ENCODE measurements around the gene TAF6L. TPM values are rescaled to one million over a fixed set of nuclear protein-coding genes. Genes with fewer than 3 reads are reported as not detected.

Gene TAF6L
- total RNA-seq, 6 donors from 2014 or later: 16.7 to 51.3 (median 27.0) TPM

GRCh38 chr11:62752177-62752785 is 18.9 kb upstream of the TAF6L start:
- Histone ChIP-seq H3K4me3 (no peak overlapping the region), H3K36me3 (peaks cover 0 to 17% (median 4%) of the 10 kb centered on the region in 4 donors), H3K27ac (peak overlapping the region in 3 of 4 donors; percentile 87 to 91 (median 91)), H3K4me1 (peaks cover 16 to 30% (median 22%) of the 10 kb centered on the region in 4 donors), H3K9me3 (no peaks in the 10 kb centered on the region), H3K27me3 (no peaks in the 10 kb centered on the region)
- WGBS, 2 donors: 95 to 100% methylated on average over 11 to 14 of the region's 14 CpGs
- TF ChIP-seq EP300 (IDR thresholded peaks at IDR 0.05): no peak
- no peak for TF ChIP-seq CTCF (IDR thresholded peaks at IDR 0.05)
- no peak for TF ChIP-seq POLR2AphosphoS5 (IDR thresholded peaks at IDR 0.05)
- no peak for TF ChIP-seq POLR2A (IDR thresholded peaks at IDR 0.05)
- ATAC-seq (ENCODE audit: low FRiP score in 2 of 2): no peak
- DNase-seq: no peak

- Histone ChIP-seq H3K27me3 (no peaks in the 10 kb centered on the region), H3K36me3 (peaks cover 0 to 17% (median 4%) of the 10 kb centered on the region in 4 donors), H3K27ac (peak overlapping the region; percentile 85 to 91 (median 89))
Observed at GRCh38 chr11:62752994-62753735, 18.0 kb upstream of the TAF6L start.

GRCh38 chr11:62753736-62754603 is 17.2 kb upstream of the TAF6L start, which contains the start of gene ZBTB3:
TSS of gene ZBTB3 (minus strand) at chr11:62754160. CDS start at chr11:62753664, 496 bp downstream.
- DNase-seq (peak; percentile 91 to 99), ATAC-seq (ENCODE audit: low FRiP score in 2 of 2) (peak; percentile 99 to 100)
- peak within 1 kb of the TSS; percentile 18 to 68 (median 58) for H3K4me3 ChIP-seq
- H3K36me3 ChIP-seq: peaks cover 0 to 16% (median 4%) of the 10 kb centered on the region in 4 donors
- H3K27me3 ChIP-seq: no peaks in the 10 kb centered on the region
- TF ChIP-seq EP300 (IDR thresholded peaks at IDR 0.05) (no peak), POLR2AphosphoS5 (IDR thresholded peaks at IDR 0.05) (peak; percentile 83 to 97), CTCF (IDR thresholded peaks at IDR 0.05) (peak in 3 of 6 experiments; percentile 4 to 53 (median 16)), POLR2A (IDR thresholded peaks at IDR 0.05) (peak in 2 of 4 donors; percentile 77 to 91)
- 0 to 1% methylated on average over 41 to 47 of the region's 47 CpGs for WGBS, 2 donors
- no peaks in the 10 kb centered on the region for H3K9me3 ChIP-seq
- peaks cover 16 to 30% (median 22%) of the 10 kb centered on the region in 4 donors for H3K4me1 ChIP-seq
- H3K27ac ChIP-seq: peak within 1 kb of the TSS; percentile 85 to 91 (median 89)

More at GRCh38 chr11:62752994-62753735, 18.0 kb upstream of the TAF6L start:
- Histone ChIP-seq H3K4me1 (peaks cover 16 to 30% (median 22%) of the 10 kb centered on the region in 4 donors), H3K9me3 (no peaks in the 10 kb centered on the region), H3K4me3 (peak overlapping the region; percentile 18 to 68 (median 58))
- 74 to 88% methylated on average over 9 to 15 of the region's 15 CpGs for WGBS, 2 donors
- ATAC-seq (ENCODE audit: low FRiP score in 2 of 2) (no peak), DNase-seq (no peak)
- TF ChIP-seq CTCF (IDR thresholded peaks at IDR 0.05): no peak
- no peak for TF ChIP-seq POLR2AphosphoS5 (IDR thresholded peaks at IDR 0.05)
- no peak for TF ChIP-seq EP300 (IDR thresholded peaks at IDR 0.05)
- no peak for TF ChIP-seq POLR2A (IDR thresholded peaks at IDR 0.05)

- Histone ChIP-seq H3K27ac (no peak overlapping the region), H3K4me3 (no peak overlapping the region), H3K27me3 (no peaks in the 10 kb centered on the region), H3K9me3 (no peaks in the 10 kb centered on the region), H3K4me1 (peaks cover 16 to 30% (median 22%) of the 10 kb centered on the region in 4 donors), H3K36me3 (peaks cover 0 to 12% (median 4%) of the 10 kb centered on the region in 4 donors)
- ATAC-seq (ENCODE audit: low FRiP score in 2 of 2): no peak
- 78 to 84% methylated on average over 10 of the region's 10 CpGs for WGBS, 2 donors
- no peak for TF ChIP-seq POLR2A (IDR thresholded peaks at IDR 0.05)
- TF ChIP-seq CTCF (IDR thresholded peaks at IDR 0.05): no peak
- no peak for DNase-seq
Observed at GRCh38 chr11:62755086-62755615, 16.0 kb upstream of the TAF6L start.

Measured in upper lobe of left lung (tissue), 6 donors.